ENCODE measurements around the gene DYSF. TPM values are rescaled to one million over a fixed set of nuclear protein-coding genes. Genes with fewer than 3 reads are reported as not detected.

Gene DYSF
- polyA plus RNA-seq, 3 donors from 2014 or later, result 3.4 to 5.0 (median 4.2) TPM

GRCh38 chr2:71554028-71554705 lies 100.8 kb downstream of the DYSF start:
- peaks cover 0 to 5% of the 10 kb centered on the region in 2 donors for H3K4me1 Mint-ChIP-seq
- H3K36me3 Mint-ChIP-seq, result peaks cover 0 to 4% (median 0%) of the 10 kb centered on the region in 3 donors
- no peak overlapping the region for H3K27ac Mint-ChIP-seq
- no peaks in the 10 kb centered on the region for H3K9me3 Mint-ChIP-seq
- no peak overlapping the region for H3K4me3 Mint-ChIP-seq
- H3K27me3 Mint-ChIP-seq (ENCODE audit: low read depth in 3 of 3), result peaks cover 0 to 2% (median 0%) of the 10 kb centered on the region in 3 donors
- no peak for DNase-seq

- Mint-ChIP-seq H3K27me3 (ENCODE audit: low read depth in 3 of 3) (peaks cover 0 to 2% (median 0%) of the 10 kb centered on the region in 3 donors), H3K9me3 (no peaks in the 10 kb centered on the region), H3K27ac (no peak overlapping the region), H3K36me3 (peaks cover 0 to 4% (median 0%) of the 10 kb centered on the region in 3 donors), H3K4me3 (no peak overlapping the region), H3K4me1 (peaks cover 0 to 5% of the 10 kb centered on the region in 2 donors)
- DNase-seq, result no peak
These were observed 101.3 kb downstream of the DYSF start for GRCh38 chr2:71554706-71555056.

DNA sequence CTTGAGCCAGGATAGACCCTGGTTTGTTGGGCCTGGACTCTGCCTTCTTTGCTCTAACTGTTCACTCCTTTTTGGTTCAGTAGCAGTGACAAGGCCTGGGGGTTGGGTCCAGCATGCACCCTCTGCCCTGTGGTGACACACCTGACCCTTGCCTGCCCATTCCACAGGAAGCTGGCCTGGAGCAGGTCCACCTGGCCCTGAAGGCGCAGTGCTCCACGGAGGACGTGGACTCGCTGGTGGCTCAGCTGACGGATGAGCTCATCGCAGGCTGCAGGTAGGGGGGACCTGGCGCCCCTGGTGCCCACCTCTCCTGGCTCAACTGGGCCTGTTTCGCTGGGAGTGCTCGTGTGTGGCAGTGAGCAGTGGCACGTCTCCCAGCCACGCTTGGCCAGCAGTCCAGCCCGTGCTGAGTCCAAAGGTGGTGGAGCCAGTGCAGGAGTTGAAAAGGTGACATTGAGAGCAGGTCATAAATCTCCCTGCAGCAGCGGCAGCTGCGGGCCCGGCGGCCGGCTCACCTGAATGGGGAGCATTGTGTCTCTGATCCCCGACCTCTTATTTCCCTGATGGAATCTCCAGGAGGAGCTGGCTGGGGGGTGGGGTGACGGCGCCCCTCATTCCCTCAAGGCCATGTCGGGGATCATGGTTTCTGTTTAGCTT lies 102.6 kb downstream of the DYSF start:
- Mint-ChIP-seq H3K4me1 (peaks cover 0 to 5% of the 10 kb centered on the region in 2 donors), H3K4me3 (no peak overlapping the region), H3K27me3 (ENCODE audit: low read depth in 3 of 3) (peaks cover 0 to 2% (median 0%) of the 10 kb centered on the region in 3 donors), H3K36me3 (peaks cover 0 to 4% (median 0%) of the 10 kb centered on the region in 3 donors), H3K27ac (no peak overlapping the region), H3K9me3 (no peaks in the 10 kb centered on the region)
- no peak for DNase-seq

DNA sequence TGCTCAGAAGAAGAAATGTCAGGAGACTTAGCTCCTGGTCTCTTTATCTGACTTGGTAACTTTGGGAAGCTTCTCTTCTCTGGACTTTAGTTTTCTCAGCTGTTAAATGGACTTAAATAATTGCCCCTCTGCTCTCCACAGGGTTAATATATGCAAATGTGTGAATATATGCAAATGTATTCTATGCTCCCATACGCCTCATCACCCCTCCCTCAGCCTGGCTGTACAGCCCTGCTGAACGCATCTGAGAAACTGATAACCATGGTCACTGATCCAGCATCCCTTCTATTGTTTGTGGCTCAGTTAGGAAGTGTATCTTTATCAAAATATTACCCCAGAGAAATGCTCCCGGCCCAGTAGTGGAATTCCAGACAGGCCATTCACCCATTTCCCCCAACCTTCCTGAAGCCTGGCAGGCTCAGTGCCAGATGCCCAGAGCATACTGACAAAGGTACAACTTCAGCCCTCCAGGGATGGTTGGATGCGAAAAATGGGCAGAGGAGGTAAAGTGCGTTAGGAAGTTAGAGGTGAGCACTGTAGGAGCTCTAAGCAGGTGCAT lies 103.4 kb downstream of the DYSF start:
- Mint-ChIP-seq H3K4me1 (peaks cover 0 to 5% of the 10 kb centered on the region in 2 donors), H3K4me3 (no peak overlapping the region), H3K27me3 (ENCODE audit: low read depth in 3 of 3) (peaks cover 0 to 2% (median 2%) of the 10 kb centered on the region in 3 donors), H3K9me3 (no peaks in the 10 kb centered on the region), H3K36me3 (peaks cover 0 to 4% (median 0%) of the 10 kb centered on the region in 3 donors), H3K27ac (no peak overlapping the region)
- no peak for DNase-seq

DNA sequence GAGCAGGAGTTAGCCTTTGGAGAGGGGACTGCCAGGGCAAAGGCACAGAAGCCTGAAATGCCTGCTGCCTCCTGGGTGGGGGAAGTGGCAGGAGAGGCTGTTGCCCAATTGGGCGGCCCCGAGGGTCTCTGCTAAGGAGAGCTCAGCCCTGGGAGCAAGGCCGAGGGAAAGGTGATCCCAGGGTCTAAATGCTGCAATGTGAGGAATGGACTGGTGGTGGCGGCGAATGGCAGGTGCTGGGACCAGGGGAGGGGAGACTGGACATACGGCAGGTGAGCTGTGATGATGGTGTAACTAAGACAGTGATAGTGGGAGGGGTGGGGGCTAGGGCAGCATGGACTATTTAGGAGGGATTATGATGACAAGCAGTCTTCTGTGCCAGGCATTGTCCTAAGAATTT lies 104.0 kb downstream of the DYSF start:
- DNase-seq, result no peak
- Mint-ChIP-seq H3K9me3 (no peaks in the 10 kb centered on the region), H3K27me3 (ENCODE audit: low read depth in 3 of 3) (peaks cover 0 to 2% (median 2%) of the 10 kb centered on the region in 3 donors), H3K4me3 (no peak overlapping the region), H3K36me3 (peaks cover 0 to 4% (median 0%) of the 10 kb centered on the region in 3 donors), H3K4me1 (peaks cover 0 to 5% of the 10 kb centered on the region in 2 donors), H3K27ac (no peak overlapping the region)

GRCh38 chr2:71558300-71559051 lies 105.1 kb downstream of the DYSF start:
- DNase-seq, result no peak
- Mint-ChIP-seq H3K4me3 (no peak overlapping the region), H3K27ac (no peak overlapping the region), H3K27me3 (ENCODE audit: low read depth in 3 of 3) (peaks cover 0 to 2% (median 2%) of the 10 kb centered on the region in 3 donors), H3K36me3 (peaks cover 0 to 4% (median 0%) of the 10 kb centered on the region in 3 donors), H3K9me3 (no peaks in the 10 kb centered on the region), H3K4me1 (peaks cover 0 to 5% of the 10 kb centered on the region in 2 donors)

- Mint-ChIP-seq H3K27ac (no peak overlapping the region), H3K36me3 (peaks cover 0 to 4% (median 0%) of the 10 kb centered on the region in 3 donors), H3K4me3 (no peak overlapping the region), H3K27me3 (ENCODE audit: low read depth in 3 of 3) (peaks cover 0 to 2% (median 2%) of the 10 kb centered on the region in 3 donors), H3K9me3 (no peaks in the 10 kb centered on the region), H3K4me1 (peaks cover 0 to 5% of the 10 kb centered on the region in 2 donors)
- DNase-seq, result no peak
These were observed 105.9 kb downstream of the DYSF start for GRCh38 chr2:71559080-71559827.

DNA sequence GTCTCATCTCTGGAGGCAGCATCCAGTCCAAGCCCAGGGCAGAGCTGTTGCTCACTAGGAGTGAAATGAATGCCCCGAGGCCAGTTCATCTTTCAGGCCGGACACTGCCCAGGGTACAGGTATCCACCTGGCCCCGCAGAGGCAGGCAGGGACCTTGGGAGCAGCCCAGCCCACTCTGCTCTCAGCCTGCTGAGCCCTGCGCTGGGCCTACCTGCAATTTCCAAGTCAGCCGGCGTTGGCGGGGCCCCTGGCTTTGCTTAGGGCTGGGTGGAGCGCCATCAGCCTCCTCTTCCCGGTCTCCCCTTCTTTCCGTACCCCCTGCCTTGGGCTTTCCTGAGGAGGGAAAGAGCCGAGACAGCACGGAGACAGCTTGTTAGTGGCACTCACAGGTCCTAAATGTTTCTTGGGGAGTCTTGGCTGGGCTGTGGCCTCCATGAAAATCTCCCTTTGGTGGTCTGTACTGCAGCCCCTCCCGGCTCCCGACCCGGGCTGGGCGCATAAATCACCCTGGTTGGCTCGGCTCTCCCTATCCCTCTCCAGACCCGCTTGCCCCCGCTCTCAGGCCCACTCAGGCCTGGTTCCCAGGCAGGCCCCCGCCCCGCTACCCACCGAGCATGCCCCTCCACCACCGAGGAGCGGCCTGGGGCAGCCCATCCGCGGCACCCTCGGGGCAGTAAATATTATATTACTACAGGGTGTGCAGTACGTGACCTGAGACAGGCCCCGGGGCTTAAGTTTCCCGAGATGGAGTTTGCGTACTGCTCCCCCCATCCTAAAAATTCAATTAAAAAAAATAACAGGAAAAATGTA lies 106.7 kb downstream of the DYSF start:
- DNase-seq, result no peak
- Mint-ChIP-seq H3K36me3 (peaks cover 0 to 4% (median 0%) of the 10 kb centered on the region in 3 donors), H3K27me3 (ENCODE audit: low read depth in 3 of 3) (peaks cover 0 to 2% (median 0%) of the 10 kb centered on the region in 3 donors), H3K9me3 (no peaks in the 10 kb centered on the region), H3K4me3 (no peak overlapping the region), H3K27ac (no peak overlapping the region), H3K4me1 (no peaks in the 10 kb centered on the region)

DNA sequence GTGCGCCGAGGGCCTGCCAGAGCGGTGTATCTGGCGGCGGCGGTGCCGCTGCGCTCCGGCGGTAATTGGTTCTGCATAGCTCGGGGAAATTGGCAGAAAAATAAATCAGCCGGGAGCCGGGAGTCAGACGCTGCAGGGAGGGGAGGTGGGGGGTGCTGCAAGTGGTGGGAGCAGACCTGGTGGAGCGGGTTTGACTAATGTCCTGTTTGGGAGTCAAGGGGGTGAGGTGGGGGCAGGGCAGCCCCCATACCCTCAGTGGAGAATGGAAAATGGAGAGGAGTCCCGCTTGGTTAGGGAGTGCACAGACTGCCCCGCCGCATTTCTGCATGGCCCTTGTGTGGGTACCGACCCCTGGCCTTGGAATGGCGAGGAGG lies 107.3 kb downstream of the DYSF start:
- Mint-ChIP-seq H3K4me3 (no peak overlapping the region), H3K27me3 (ENCODE audit: low read depth in 3 of 3) (peaks cover 0 to 2% (median 0%) of the 10 kb centered on the region in 3 donors), H3K36me3 (peaks cover 0 to 4% (median 0%) of the 10 kb centered on the region in 3 donors), H3K9me3 (no peaks in the 10 kb centered on the region), H3K4me1 (no peaks in the 10 kb centered on the region), H3K27ac (no peak overlapping the region)
- no peak for DNase-seq

DNA sequence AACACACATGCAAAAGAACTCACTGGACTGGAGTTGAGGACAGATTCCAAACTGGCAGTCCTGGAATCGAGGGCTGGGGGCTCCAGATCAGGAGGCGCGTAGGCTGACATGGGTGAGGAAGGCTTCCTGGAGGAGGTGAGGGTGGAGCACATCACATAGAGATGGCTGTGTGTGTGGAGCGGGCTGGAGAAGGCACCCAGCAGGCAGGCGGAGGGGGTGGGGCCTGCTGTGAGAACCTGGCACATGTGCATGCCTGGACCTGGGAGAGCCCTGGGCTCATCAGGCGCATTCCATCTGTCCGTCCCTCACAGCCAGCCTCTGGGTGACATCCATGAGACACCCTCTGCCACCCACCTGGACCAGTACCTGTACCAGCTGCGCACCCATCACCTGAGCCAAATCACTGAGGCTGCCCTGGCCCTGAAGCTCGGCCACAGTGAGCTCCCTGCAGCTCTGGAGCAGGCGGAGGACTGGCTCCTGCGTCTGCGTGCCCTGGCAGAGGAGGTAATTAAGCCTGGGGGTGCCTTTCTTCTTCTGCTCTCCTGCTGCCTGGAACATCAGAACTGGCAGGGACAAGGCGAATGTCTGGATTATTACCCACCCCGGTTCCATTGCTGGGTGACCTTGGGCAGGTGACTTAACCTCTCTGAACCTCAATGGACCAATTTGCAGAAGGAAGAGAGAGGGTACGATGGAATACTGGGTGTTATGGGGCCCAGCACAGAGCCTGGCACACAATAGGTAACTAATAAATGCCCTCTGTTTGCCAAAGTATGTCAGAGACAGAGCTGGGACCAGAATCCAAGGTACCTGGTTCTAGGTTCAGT lies 108.3 kb downstream of the DYSF start:
- Mint-ChIP-seq H3K4me3 (no peak overlapping the region), H3K4me1 (no peaks in the 10 kb centered on the region), H3K27ac (no peak overlapping the region), H3K36me3 (peaks cover 0 to 2% (median 0%) of the 10 kb centered on the region in 3 donors), H3K9me3 (no peaks in the 10 kb centered on the region), H3K27me3 (ENCODE audit: low read depth in 3 of 3) (peaks cover 0 to 2% (median 0%) of the 10 kb centered on the region in 3 donors)
- no peak for DNase-seq

DNA sequence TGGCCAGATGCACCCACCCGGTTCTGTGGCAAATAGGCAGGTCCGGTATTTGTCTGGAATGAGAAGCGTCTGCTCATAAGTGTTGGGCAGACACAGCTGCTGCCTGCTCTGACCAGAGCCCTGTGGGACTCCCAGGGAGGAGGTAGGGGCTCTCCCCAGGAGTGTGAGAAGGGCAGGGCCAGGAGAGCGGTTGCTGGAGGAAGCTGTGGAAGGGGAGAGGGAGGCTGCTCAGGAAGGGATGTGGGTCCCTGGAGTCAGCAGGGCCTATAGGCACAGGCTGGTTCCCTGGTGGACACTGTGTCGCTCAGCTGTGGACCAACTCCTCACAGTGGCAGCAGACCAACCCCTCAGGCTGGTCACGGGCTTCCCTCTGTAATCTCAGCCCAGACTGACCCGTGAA lies 109.2 kb downstream of the DYSF start:
- DNase-seq, result no peak
- Mint-ChIP-seq H3K36me3 (no peaks in the 10 kb centered on the region), H3K27me3 (ENCODE audit: low read depth in 3 of 3) (peaks cover 0 to 2% (median 0%) of the 10 kb centered on the region in 3 donors), H3K27ac (no peak overlapping the region), H3K4me3 (no peak overlapping the region), H3K9me3 (no peaks in the 10 kb centered on the region), H3K4me1 (no peaks in the 10 kb centered on the region)

DNA sequence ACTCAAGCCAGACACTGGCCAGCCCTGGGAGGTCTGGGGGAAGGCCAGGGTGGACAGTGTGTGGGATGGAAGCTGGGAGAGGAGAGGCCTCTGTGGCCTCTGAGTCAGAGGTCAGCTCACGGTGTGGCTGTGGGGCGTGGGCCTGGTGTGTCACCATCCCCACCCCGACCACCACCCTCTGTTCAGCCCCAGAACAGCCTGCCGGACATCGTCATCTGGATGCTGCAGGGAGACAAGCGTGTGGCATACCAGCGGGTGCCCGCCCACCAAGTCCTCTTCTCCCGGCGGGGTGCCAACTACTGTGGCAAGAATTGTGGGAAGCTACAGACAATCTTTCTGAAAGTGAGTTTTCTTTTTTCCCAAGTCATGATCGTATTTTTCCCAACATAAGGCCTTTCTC lies 110.5 kb downstream of the DYSF start:
- no peak overlapping the region for H3K4me3 Mint-ChIP-seq
- peaks cover 0 to 2% (median 0%) of the 10 kb centered on the region in 3 donors for H3K27me3 Mint-ChIP-seq (ENCODE audit: low read depth in 3 of 3)
- DNase-seq, result no peak
- no peaks in the 10 kb centered on the region for H3K9me3 Mint-ChIP-seq
- H3K27ac Mint-ChIP-seq, result no peak overlapping the region
- H3K36me3 Mint-ChIP-seq, result no peaks in the 10 kb centered on the region
- no peaks in the 10 kb centered on the region for H3K4me1 Mint-ChIP-seq
